Naive B cell (primary cell): ENCODE results near the gene SSX4. TPM values are rescaled to one million over a fixed set of nuclear protein-coding genes. Genes with fewer than 3 reads are reported as not detected.
"Not testable (repeated sequence)": the region's sequence is repeated elsewhere in the genome, so short reads cannot be mapped to it uniquely, and the experiment has no call there.

Experiments
- ATAC-seq, 2 donors: fragments of 150-1000 bp; cut with Tn5 transposase; 2 replicates each; pipeline ENCODE4 v1.10.0; 2021; ENCODE audit warnings: low read depth in 2 of 2, mild to moderate bottlenecking in 2 of 2, moderate library complexity in 2 of 2
- DNase-seq: peaks from one replicate; pipeline ENCODE4 v3.0.0; 2022
- H3K27ac Mint-ChIP-seq, 6 donors: one replicate each; pipeline ENCODE4 v1.8.0; 2020 to 2022; ENCODE audit warnings: mild to moderate bottlenecking in 6 of 6, mixed read lengths in 6 of 6, moderate library complexity in 5 of 6, inconsistent platforms in 2 of 6
- H3K27me3 Mint-ChIP-seq, 3 donors: one replicate each; pipeline ENCODE4 v1.8.0; 2021 to 2022; ENCODE audit warnings: mixed read lengths in 3 of 3, mild to moderate bottlenecking in 1 of 3
- H3K36me3 Mint-ChIP-seq, 2 donors: one replicate each; pipeline ENCODE4 v1.8.0; 2020 to 2022; ENCODE audit warnings: mixed read lengths in 2 of 2, inconsistent platforms in 1 of 2, mild to moderate bottlenecking in 1 of 2
- H3K4me1 Mint-ChIP-seq, 3 donors: one replicate each; pipeline ENCODE4 v1.8.0; 2020 to 2022; ENCODE audit warnings: mixed read lengths in 3 of 3, inconsistent platforms in 1 of 3, mild to moderate bottlenecking in 1 of 3, moderate library complexity in 1 of 3
- H3K4me3 Mint-ChIP-seq, 8 donors: one replicate each; pipeline ENCODE4 v1.8.0; 2020 to 2022; ENCODE audit warnings: mild to moderate bottlenecking in 8 of 8, mixed read lengths in 8 of 8, moderate library complexity in 8 of 8, inconsistent platforms in 2 of 8
- H3K9me3 Mint-ChIP-seq, 7 donors: one replicate each; pipeline ENCODE4 v1.8.0; 2020 to 2022; ENCODE audit warnings: mixed read lengths in 7 of 7, mild to moderate bottlenecking in 5 of 7, inconsistent platforms in 2 of 7, moderate library complexity in 1 of 7
- polyA plus RNA-seq, 6 donors: library from polyadenylated mRNA; unstranded; fragments of 300-500 nt; fragmentation: Illumina TruSeq; gene quantifications; one replicate each; pipeline ENCODE4 v1.2.3, GENCODE V29; 2021; ENCODE audit warnings: low read depth in 6 of 6

SSX4 gene, protein sequence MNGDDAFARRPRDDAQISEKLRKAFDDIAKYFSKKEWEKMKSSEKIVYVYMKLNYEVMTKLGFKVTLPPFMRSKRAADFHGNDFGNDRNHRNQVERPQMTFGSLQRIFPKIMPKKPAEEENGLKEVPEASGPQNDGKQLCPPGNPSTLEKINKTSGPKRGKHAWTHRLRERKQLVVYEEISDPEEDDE
- not detected for polyA plus RNA-seq

- H3K36me3 Mint-ChIP-seq, H3K4me3 Mint-ChIP-seq, ATAC-seq, DNase-seq, H3K4me1 Mint-ChIP-seq, H3K9me3 Mint-ChIP-seq, H3K27ac Mint-ChIP-seq, H3K27me3 Mint-ChIP-seq: not testable (repeated sequence)
These were observed at the start of gene SSX4 for GRCh38 chrX:48383239-48383638. Gene SSX4, plus strand, starts transcription at chrX:48383539. Its CDS starts 515 bp downstream, at chrX:48384054.

DNA sequence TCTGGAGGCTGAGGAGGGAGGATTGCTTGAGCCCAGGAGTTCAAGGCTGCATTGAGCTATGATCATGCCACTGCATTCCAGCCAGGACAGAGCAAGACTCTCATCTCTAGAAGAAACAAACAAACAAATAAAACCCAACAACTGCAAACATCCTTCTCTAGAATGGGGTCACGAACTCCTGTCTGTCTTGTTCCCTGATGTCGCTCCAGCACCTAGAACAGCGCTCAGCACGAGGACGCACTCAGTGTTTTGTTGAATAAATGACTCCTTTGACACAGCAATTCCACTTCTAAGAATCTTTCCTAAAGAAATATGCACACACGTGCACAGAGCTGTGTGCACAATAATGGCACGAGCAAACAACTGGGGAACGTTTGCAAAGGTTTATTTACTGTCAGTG, 37.3 kb upstream of the SSX4 start:
- not testable (repeated sequence) for H3K27me3 Mint-ChIP-seq, H3K27ac Mint-ChIP-seq, H3K36me3 Mint-ChIP-seq, H3K4me1 Mint-ChIP-seq, DNase-seq, H3K9me3 Mint-ChIP-seq, H3K4me3 Mint-ChIP-seq, ATAC-seq

DNA sequence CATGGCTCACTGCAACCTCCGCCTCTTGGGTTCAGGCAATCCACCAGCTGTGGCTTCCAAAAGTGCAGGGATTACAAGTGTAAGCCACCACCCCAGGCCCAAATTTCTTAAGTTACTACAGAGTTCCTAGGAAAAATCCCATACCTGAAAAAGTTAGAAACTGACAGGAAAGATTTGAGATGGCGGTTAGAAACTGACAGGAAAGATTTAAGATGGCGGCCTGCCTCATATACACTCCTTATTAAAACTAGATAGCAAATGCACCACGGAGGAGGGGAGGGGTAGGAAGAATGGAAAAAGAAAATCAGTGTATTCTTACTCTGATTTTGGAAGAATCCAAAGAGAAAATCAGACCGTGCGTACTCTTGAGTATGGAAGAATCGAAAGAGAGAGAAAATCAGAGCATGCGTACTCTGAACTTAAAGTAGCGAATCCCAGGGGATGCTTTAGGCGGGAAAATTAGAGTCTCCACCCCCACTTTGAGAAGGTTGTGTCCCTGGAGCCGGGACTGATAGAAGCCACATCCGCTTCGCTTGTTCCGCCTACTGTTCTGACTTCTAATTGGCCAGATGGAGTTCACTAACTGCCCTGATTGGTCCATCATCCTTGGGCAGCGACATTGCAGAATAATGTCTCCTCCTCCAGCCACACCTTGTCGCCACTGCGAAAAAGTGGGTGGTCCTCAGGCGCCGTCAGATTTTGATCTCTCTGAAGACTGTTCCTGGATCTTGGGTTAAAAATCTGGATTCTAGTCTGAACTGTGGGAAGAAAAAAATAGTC, 26.8 kb upstream of the SSX4 start, which contains the start of gene SSX3:
Gene SSX3 (minus strand): TSS at position 389 of the 780 bp plus-strand sequence. CDS start 1,454 bp downstream, outside the sequence.
- not testable (repeated sequence) for DNase-seq, H3K36me3 Mint-ChIP-seq, H3K27me3 Mint-ChIP-seq, H3K4me1 Mint-ChIP-seq, H3K9me3 Mint-ChIP-seq, H3K4me3 Mint-ChIP-seq, ATAC-seq, H3K27ac Mint-ChIP-seq

GRCh38 chrX:48357681-48358080, 25.7 kb upstream of the SSX4 start:
- no peak for DNase-seq
- no peak overlapping the region for H3K4me3 Mint-ChIP-seq
- H3K27ac Mint-ChIP-seq, result no peak overlapping the region
- no peaks in the 10 kb centered on the region for H3K27me3 Mint-ChIP-seq
- no peak for ATAC-seq
- H3K4me1 Mint-ChIP-seq, result no peaks in the 10 kb centered on the region
- H3K9me3 Mint-ChIP-seq, result peaks cover 0 to 10% (median 0%) of the 10 kb centered on the region in 7 donors
- H3K36me3 Mint-ChIP-seq, result no peaks in the 10 kb centered on the region

DNA sequence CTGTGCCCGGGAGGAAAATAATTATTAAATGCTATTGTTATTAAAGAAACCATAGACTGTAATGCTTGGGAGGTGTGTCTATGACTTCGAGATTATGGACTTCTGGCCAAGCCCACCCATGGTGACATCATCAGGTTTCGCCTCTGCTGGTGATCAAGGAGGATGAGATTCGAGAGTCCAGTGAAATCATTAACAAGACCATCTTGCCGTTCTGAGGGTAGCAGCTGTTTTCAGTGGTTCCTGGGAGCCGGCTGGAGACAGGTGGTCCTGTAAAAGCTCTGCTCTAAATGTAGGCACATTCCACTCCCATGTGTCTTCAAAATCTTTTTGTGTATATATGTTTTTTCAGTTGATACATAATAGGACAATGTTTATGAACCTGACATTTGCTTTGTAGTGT, 24.1 kb upstream of the SSX4 start:
- H3K4me3 Mint-ChIP-seq, result peak overlapping the region in 1 of 8 donors; percentile 47
- not testable (repeated sequence) for H3K27me3 Mint-ChIP-seq, H3K36me3 Mint-ChIP-seq, DNase-seq, H3K27ac Mint-ChIP-seq, H3K9me3 Mint-ChIP-seq, H3K4me1 Mint-ChIP-seq, ATAC-seq

DNA sequence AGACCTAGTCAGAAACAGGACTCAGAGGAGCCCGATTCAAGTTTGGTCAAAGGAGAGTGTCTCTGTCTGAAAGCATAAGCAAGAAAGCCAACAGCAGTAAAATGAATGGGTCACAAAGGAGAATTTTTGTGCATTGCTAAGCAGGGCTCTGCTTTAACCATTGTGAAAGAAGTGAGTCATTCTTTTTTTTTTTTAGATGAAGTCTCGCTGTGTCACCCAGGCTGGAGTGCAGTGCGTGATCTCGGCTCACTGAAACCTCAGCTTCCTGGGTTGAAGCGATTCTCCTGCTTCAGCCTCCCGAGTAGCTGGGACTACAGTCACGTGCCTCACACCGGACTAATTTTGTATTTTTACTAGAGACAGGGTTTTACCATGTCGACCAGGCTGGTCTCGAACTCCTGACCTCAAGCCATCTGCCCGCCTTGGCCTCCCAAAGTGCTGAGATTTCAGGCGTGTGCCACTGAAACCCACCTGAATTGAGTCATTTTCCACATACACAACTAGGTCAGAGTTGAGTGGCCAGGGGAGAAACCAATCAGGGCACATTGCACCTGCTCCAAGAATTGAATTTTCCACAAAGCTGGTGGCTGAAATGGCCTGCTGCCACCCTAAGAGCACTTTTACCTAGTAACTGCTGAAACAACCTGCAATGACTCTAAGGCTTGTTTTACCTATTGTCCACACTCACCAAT, 15.5 kb upstream of the SSX4 start:
- H3K27me3 Mint-ChIP-seq, DNase-seq, H3K4me3 Mint-ChIP-seq, H3K36me3 Mint-ChIP-seq, H3K4me1 Mint-ChIP-seq, H3K9me3 Mint-ChIP-seq, ATAC-seq, H3K27ac Mint-ChIP-seq: not testable (repeated sequence)

DNA sequence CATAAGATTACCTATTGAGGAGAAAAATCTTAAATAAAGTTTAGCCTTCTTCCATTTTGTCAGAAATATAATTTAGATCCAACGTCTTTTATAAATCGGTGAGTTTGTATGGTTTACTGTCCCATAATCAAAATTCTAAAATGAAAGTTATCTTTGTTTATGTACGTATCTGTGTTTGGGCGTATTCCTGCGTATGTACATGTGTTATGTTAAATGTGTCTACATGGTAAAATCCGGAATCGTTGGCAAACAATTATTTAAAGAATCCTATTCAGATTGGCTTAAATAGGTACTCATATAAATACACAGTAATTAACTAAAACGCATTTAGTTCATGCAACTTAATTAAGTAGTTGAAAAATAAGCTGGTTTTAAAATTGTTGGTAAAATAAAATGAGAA, 12.9 kb upstream of the SSX4 start:
- H3K27ac Mint-ChIP-seq, H3K4me3 Mint-ChIP-seq, ATAC-seq, H3K36me3 Mint-ChIP-seq, H3K27me3 Mint-ChIP-seq, H3K4me1 Mint-ChIP-seq, H3K9me3 Mint-ChIP-seq, DNase-seq: not testable (repeated sequence)

DNA sequence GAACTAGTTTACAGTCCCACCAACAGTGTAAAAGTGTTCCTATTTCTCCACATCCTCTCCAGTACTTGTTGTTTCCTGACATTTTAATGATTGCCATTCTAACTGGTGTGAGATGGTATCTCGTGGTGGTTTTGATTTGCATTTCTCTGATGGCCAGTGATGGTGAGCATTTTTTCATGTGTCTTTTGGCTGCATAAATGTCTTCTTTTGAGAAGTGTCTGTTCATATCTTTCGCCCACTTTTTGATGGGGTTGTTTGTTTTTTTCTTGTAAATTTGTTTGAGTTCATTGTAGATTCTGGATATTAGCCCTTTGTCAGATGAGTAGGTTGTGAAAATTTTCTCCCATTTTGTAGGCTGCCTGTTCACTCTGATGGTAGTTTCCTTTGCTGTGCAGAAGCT, 13.6 kb downstream of the SSX4 start:
- not testable (repeated sequence) for H3K27ac Mint-ChIP-seq, DNase-seq, H3K4me3 Mint-ChIP-seq, H3K4me1 Mint-ChIP-seq, H3K36me3 Mint-ChIP-seq, ATAC-seq, H3K9me3 Mint-ChIP-seq, H3K27me3 Mint-ChIP-seq

DNA sequence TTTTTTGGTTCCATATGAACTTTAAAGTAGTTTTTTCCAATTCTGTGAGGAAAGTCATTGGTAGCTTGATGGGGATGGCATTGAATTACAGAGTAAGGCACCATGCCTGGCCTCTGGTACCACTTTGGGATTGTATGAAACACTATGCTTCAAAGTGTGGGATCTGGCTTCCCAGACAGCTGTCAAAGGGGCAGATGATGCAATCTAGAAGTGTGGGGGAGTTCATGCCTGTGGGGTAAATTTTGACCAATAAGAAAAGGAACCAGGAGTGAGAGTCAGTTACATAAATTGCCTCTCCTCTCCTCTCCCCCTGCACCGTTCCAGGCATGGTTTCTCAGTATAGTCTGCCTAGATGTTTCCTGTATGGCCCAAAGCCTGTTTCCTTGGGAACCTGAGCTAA, 14.5 kb downstream of the SSX4 start:
- ATAC-seq, H3K27ac Mint-ChIP-seq, H3K36me3 Mint-ChIP-seq, H3K27me3 Mint-ChIP-seq, H3K4me1 Mint-ChIP-seq, H3K9me3 Mint-ChIP-seq, DNase-seq: not testable (repeated sequence)
- H3K4me3 Mint-ChIP-seq, result peak overlapping the region in 1 of 8 donors; percentile 6

- not testable (repeated sequence) for H3K4me1 Mint-ChIP-seq, H3K27ac Mint-ChIP-seq, DNase-seq, ATAC-seq, H3K27me3 Mint-ChIP-seq, H3K9me3 Mint-ChIP-seq, H3K4me3 Mint-ChIP-seq, H3K36me3 Mint-ChIP-seq
These were observed 28.5 kb downstream of the SSX4 start, which contains the start of gene SSX4B for GRCh38 chrX:48411860-48412259. Gene SSX4B, minus strand, starts transcription at chrX:48411960. Its CDS starts 588 bp downstream, at chrX:48411372.

DNA sequence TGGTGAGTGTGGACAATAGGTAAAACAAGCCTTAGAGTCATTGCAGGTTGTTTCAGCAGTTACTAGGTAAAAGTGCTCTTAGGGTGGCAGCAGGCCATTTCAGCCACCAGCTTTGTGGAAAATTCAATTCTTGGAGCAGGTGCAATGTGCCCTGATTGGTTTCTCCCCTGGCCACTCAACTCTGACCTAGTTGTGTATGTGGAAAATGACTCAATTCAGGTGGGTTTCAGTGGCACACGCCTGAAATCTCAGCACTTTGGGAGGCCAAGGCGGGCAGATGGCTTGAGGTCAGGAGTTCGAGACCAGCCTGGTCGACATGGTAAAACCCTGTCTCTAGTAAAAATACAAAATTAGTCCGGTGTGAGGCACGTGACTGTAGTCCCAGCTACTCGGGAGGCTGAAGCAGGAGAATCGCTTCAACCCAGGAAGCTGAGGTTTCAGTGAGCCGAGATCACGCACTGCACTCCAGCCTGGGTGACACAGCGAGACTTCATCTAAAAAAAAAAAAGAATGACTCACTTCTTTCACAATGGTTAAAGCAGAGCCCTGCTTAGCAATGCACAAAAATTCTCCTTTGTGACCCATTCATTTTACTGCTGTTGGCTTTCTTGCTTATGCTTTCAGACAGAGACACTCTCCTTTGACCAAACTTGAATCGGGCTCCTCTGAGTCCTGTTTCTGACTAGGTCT, 43.8 kb downstream of the SSX4 start:
- DNase-seq, H3K4me1 Mint-ChIP-seq, H3K36me3 Mint-ChIP-seq, ATAC-seq, H3K27ac Mint-ChIP-seq, H3K9me3 Mint-ChIP-seq, H3K4me3 Mint-ChIP-seq: not testable (repeated sequence)
- peaks cover 4 to 12% (median 9%) of the 10 kb centered on the region in 3 donors for H3K27me3 Mint-ChIP-seq

- not testable (repeated sequence) for H3K27ac Mint-ChIP-seq, H3K4me3 Mint-ChIP-seq, ATAC-seq, DNase-seq, H3K4me1 Mint-ChIP-seq, H3K36me3 Mint-ChIP-seq, H3K9me3 Mint-ChIP-seq
- H3K27me3 Mint-ChIP-seq, result peaks cover 7 to 20% (median 15%) of the 10 kb centered on the region in 3 donors
These were observed 46.3 kb downstream of the SSX4 start for GRCh38 chrX:48429606-48430005.

DNA sequence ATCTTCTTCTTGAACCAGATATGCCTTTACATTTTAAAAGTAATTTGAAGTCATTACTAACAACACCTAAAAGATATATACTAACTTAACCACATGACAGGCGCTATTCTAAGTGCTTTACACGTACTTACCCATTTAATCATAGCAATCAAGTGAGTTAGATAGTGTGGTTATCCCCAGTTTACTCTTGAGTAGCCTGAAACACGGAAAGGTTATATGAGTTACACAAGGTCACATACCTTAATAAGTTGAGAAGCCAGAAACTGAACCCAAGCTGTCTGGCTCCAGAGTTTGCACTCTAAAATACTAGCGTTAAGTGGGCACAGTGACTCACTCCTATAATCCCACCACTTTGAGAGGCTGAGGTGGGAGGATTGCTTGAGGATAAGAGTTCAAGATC, 46.8 kb downstream of the SSX4 start:
- not testable (repeated sequence) for ATAC-seq, H3K36me3 Mint-ChIP-seq, DNase-seq, H3K27ac Mint-ChIP-seq, H3K4me3 Mint-ChIP-seq, H3K4me1 Mint-ChIP-seq
- Mint-ChIP-seq H3K27me3 (peaks cover 7 to 24% (median 18%) of the 10 kb centered on the region in 3 donors), H3K9me3 (peaks cover 2 to 11% (median 8%) of the 10 kb centered on the region in 7 donors)
